Pancreas (tissue), 10 donors: ENCODE results near the gene CCDC148. TPM values are rescaled to one million over a fixed set of nuclear protein-coding genes. Genes with fewer than 3 reads are reported as not detected.

Experiments used
- ATAC-seq, 4 donors: fragments of 200-7000 bp; cut with Tn5 transposase; one replicate each; pipeline versions ENCODE4 v1.8.0 to v1.9.1; 2020; ENCODE audit warnings: mild to moderate bottlenecking in 4 of 4, moderate library complexity in 4 of 4
- DNase-seq, 6 donors: peaks; one replicate each; pipeline ENCODE4 v3.0.0-alpha.2; 2020
- FAIRE-seq: peaks from 2 replicates; lab custom pipeline; 2012; peaks lifted over from hg19 to GRCh38; lab: Jason Lieb, UNC
- H3K27ac ChIP-seq, 4 donors: fragments of 200-600 bp; sonication (generic); 1 replicate in 3 of 4; 2 replicates in 1 of 4; pipeline versions ENCODE4 v1.5.0 to v1.8.0; 2020
- H3K27me3 ChIP-seq, 4 donors: fragments of 200-600 bp; one replicate each; pipeline ENCODE4 v1.8.0; 2021
- H3K36me3 ChIP-seq, 3 donors: fragments of 200-600 bp; sonication (generic) in 1 of 3; one replicate each; pipeline versions ENCODE4 v1.5.0 to v1.8.0; 2020 to 2021
- H3K4me1 ChIP-seq, 3 donors: fragments of 200-600 bp; one replicate each; pipeline ENCODE4 v1.8.0; 2021
- H3K4me3 ChIP-seq, 4 donors: fragments of 200-600 bp; sonication (generic) in 2 of 4; one replicate each; pipeline versions ENCODE4 v1.5.0 to v1.8.0; 2020 to 2021
- H3K9me3 ChIP-seq, 4 donors: fragments of 200-600 bp; one replicate each; pipeline ENCODE4 v1.8.0; 2021
- WGBS, 2 donors: extraction: QIAGEN DNeasy Blood & Tissue Kit; methylation state at CpG; one replicate each; pipeline ENCODE4 v1.1.7; 2013; 5-methylcytosine and 5-hydroxymethylcytosine counted together
- intact Hi-C, 3 donors: fragments of 100-400 bp; cut with DNase I; formaldehyde crosslinking; loops; one replicate each; pipeline versions ENCODE4 v1.11.1 to v1.14.2; 2022
- polyA plus RNA-seq, 2 donors: library from polyadenylated mRNA; stranded (reverse); fragments of 200-250 nt; gene quantifications; one replicate each; pipeline ENCODE4 v1.2.3, GENCODE V29; 2013
- total RNA-seq, 6 donors: library from RNA; stranded (reverse); fragmentation: NEBNext Ultra II Directional in 4 of 6; extraction: Animal tissue kit (Norgen Biotek cat#: 25700) in 4 of 6; gene quantifications; one replicate each; pipeline versions ENCODE4 v1.2.1 to v1.2.4, GENCODE V29; 2021 to 2023
- TF ChIP-seq, protein P1 (sequence below), 4 donors: fragments of 200-600 bp; sonication (generic) in 3 of 4; IDR thresholded peaks; one replicate each; pipeline versions ENCODE4 v1.5.0 to v1.8.0; 2021; ENCODE audit warnings: antibody characterized with exemption in 4 of 4
- donor health status: healthy with polysubstance abuse.
- donor health status: DM: no; HTN: no; CAD: no; lungs with moderate emphysema.
- donor health status: DM: no; HTN: no; CAD: no.
- donor health status: control.
- donor health status: control.
- donor health status: Bipolar disorder and iron deficiency.
- donor health status: DM: yes; HTN: yes; CAD: no.
- donor health status: DM: no; HTN: no; CAD: no.
- donor health status: DM: no; HTN: no; CAD: no.
- donor health status: DM: yes; HTN: yes; CAD: no.

CCDC148 gene
- total and polyA plus RNA-seq, 8 donors = 0.38 to 1.5 (median 0.79) TPM

DNA sequence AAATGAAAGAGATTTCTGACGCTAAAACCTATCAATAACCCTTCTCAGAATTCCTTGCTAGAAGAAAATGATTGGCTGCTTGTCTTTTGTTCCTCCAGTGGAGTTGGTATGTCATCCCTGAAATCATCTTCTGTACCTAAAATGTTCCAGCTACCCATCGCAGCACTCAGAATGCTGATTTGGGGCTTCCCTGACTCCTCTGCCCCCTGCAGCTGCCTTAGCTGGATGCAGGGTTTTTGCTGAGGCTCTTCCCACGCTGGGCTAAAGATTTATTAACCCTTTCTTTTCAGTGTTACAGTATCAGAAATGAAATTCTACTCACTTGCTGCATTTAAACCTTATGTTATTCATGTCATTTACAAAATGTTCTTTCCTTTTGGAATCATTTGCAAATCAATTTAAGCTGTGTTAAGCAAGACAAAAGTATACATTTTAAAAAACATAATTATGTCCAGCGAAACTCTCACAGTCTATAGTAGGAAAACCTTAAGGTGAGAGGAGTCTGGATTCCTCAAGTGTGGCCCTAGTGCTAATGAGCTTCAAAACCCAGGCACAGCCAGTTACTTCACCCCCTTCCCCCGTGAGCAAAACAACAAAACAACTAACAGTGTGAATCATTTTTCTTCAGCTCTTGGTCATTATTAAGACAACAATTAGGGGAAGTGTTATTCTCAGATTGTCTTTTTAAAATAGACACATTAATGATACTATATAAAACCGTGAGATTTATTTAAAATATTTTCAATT lies 33.0 kb upstream of the CCDC148 start:
- DNase-seq = no peak
- intact Hi-C loops = no loop called here
- Histone ChIP-seq H3K27me3 (no peaks in the 10 kb centered on the region), H3K36me3 (no peaks in the 10 kb centered on the region), H3K4me1 (no peaks in the 10 kb centered on the region), H3K27ac (no peak overlapping the region), H3K9me3 (no peaks in the 10 kb centered on the region), H3K4me3 (no peak overlapping the region)
- FAIRE-seq = no peak
- ATAC-seq = no peak
- TF ChIP-seq, protein P1, sequence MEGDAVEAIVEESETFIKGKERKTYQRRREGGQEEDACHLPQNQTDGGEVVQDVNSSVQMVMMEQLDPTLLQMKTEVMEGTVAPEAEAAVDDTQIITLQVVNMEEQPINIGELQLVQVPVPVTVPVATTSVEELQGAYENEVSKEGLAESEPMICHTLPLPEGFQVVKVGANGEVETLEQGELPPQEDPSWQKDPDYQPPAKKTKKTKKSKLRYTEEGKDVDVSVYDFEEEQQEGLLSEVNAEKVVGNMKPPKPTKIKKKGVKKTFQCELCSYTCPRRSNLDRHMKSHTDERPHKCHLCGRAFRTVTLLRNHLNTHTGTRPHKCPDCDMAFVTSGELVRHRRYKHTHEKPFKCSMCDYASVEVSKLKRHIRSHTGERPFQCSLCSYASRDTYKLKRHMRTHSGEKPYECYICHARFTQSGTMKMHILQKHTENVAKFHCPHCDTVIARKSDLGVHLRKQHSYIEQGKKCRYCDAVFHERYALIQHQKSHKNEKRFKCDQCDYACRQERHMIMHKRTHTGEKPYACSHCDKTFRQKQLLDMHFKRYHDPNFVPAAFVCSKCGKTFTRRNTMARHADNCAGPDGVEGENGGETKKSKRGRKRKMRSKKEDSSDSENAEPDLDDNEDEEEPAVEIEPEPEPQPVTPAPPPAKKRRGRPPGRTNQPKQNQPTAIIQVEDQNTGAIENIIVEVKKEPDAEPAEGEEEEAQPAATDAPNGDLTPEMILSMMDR (IDR thresholded peaks at IDR 0.05) = no peak
- WGBS, 2 donors = 59% methylated on average over 6 of the region's 6 CpGs

DNA sequence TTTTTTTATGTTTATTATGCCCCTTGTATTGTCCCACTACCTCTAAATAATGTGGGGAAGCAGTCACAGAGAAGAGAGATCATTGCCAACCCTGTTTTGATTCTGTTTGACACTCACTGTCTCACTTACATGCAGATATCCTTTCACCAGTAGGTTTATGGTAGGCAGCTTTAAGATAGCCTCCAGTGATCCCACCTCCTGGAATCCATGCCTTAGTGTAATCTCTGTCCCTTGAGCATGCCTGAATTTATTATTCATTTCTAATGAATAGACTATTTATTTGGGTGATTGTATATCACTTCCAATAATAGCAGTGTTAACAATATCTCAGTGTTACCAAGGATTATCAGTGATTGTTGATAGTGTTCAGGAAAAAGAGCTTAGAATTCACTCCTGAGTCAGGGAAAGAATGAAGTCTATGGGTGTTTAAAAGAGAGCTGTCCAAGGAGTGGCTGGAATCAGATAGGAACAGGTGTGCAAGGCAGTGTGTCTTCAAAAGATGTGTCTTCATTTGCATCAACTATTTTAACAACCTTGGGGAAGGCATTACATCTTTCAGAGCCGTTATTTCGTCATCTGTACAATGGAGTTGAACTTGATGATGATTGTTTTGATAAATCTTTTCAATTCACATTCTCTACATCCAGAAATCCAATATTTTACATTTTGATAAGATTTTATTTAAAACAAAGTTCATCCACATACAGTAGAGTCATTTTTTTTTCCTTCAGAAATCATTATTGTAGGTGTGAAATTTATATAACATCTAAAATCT lies 32.1 kb upstream of the CCDC148 start:
- no peak overlapping the region for H3K4me3 ChIP-seq
- no peaks in the 10 kb centered on the region for H3K36me3 ChIP-seq
- no peak for DNase-seq
- no peak overlapping the region for H3K27ac ChIP-seq
- H3K4me1 ChIP-seq = no peaks in the 10 kb centered on the region
- H3K9me3 ChIP-seq = no peaks in the 10 kb centered on the region
- TF ChIP-seq, protein P1 (IDR thresholded peaks at IDR 0.05) = no peak
- no peak for ATAC-seq
- 65 to 68% methylated on average over 2 of the region's 2 CpGs for WGBS, 2 donors
- no peak for FAIRE-seq
- no peaks in the 10 kb centered on the region for H3K27me3 ChIP-seq
- intact Hi-C loops = no loop called here

DNA sequence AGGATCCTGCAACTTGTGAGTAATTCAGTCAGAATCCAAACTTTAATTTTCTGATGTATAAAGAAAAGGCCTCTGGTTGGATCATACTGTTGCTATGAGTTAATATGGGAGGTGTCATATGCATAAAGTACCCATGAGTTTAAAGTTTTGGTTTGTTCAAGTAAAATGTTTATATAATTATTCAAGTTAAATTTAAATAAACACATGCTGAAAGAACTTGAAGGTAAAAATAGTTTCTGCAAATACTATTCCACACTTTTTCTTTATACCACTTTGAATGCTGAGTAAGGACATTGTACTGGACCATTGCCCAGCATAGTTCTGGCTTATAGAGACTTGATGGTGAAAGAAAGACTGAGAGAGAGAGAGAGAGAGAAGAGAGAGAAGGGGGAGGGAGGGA lies 30.9 kb upstream of the CCDC148 start:
- intact Hi-C loops = no loop called here
- ATAC-seq (no peak), DNase-seq (no peak), FAIRE-seq (no peak)
- Histone ChIP-seq H3K4me1 (no peaks in the 10 kb centered on the region), H3K27ac (no peak overlapping the region), H3K4me3 (no peak overlapping the region), H3K9me3 (no peaks in the 10 kb centered on the region), H3K27me3 (no peaks in the 10 kb centered on the region), H3K36me3 (no peaks in the 10 kb centered on the region)
- TF ChIP-seq, protein P1 (IDR thresholded peaks at IDR 0.05) = no peak

DNA sequence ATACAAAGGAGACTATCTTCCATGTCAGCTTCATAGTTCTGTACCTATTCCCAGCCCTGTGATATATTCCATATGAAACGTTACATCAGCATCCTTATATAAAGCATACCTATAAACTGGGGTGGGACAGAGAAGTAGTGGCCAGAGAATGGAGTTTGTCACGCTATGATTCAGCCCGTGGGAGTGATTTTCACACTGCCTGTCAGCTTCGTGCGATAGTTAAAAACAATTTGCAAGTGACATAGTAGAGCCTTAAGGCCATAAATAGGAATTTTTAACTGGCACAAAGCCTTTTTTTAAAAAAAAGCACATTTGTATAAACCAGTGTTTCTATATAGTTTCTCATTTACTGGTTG lies 30.4 kb upstream of the CCDC148 start:
- no peak for ATAC-seq
- TF ChIP-seq, protein P1 (IDR thresholded peaks at IDR 0.05) = no peak
- Histone ChIP-seq H3K27ac (no peak overlapping the region), H3K36me3 (no peaks in the 10 kb centered on the region), H3K4me3 (no peak overlapping the region), H3K4me1 (no peaks in the 10 kb centered on the region), H3K9me3 (no peaks in the 10 kb centered on the region), H3K27me3 (no peaks in the 10 kb centered on the region)
- intact Hi-C loops = no loop called here
- DNase-seq = no peak
- no peak for FAIRE-seq
- 78 to 81% methylated on average over 5 of the region's 5 CpGs for WGBS, 2 donors
